GM21390 (cell line): ENCODE results near the gene TPD52L1.

Experiments
- ATAC-seq: cut with Tn5 transposase; IDR thresholded peaks from one replicate; pipeline ENCODE4 v1.9.1; 2021; ENCODE audit not compliant: unreplicated experiment

TPD52L1 gene

DNA sequence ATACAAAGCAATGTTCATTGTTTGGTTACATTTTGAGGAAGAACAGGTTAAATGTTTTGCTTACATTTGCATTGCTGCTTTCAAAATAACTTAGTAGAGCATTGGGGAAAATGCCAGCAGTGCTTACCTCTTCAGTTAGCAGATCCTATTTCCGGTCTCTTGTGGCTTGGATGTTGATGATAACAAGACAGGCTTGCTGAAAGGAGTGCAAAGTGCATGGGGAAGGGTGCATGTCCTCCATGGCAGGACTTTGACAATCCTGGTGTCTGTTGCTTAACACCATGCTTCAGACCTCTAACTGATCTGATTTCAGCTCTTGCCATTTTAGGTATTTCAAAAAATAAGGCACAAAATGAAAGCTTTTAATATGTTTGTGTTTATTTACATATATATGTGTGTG is 21.1 kb downstream of the TPD52L1 start:
- ATAC-seq = no peak

DNA sequence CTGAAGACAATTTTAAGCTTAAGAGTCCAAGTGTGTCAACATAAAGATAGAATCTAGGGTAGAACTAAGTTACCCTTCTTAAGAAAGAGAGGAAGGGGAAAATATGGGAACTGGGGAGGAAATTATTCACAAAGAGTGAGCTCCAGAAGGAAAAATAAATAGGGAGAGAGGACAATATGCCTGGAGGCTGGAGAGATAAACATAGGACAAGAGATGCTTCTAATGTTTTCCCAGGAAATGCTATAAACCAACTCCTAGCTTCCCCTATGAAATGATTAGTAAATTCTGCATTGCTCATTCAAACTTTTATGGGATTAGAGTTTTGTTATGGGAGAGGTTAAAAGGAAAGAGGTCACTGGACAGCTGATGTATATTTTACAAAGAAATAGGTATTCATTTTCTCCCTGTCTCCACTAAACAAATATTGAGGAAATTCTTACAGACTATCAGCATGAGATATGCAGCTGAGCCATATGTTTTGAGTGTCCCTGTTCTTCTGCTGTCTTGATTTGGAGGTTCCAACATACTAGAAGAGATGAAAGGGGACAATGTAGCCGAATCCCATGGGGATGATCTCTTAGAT is 22.0 kb downstream of the TPD52L1 start:
- no peak for ATAC-seq

DNA sequence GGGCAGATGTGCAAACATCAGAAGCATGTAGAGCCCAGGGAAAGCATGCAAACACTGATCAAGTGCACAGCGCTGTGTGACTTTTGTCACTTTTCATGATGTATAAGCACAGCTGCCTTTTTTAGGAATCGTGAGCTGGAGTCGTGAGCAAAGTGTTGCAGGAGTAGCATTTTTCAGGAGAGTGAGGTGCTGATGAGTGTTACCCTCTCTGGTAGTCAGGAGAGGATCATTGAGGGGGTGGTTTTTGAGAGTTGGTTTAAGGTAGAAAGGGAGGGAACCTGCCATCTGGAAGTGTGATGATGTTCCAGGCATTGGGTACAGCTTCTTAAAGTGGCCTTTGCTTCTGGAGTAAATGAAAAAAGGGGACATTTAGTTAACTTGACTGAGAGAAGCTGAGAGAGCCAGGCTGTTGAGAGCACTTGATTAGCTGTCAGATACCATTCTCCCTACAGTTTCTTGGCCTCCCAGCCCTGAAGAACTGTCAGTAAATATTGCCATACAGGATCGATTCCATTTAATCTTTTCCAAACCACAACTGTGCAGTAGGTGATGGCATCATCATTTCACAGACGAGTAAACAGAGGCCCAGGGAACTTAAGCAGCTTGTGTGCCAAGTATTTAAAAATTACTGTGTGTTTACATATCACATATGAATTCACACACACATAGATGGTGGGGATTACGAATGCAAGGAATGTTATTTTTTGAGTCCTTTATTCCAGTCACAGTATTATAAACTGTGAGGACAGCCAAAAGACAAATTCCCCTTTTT is 28.9 kb downstream of the TPD52L1 start:
- no peak for ATAC-seq

DNA sequence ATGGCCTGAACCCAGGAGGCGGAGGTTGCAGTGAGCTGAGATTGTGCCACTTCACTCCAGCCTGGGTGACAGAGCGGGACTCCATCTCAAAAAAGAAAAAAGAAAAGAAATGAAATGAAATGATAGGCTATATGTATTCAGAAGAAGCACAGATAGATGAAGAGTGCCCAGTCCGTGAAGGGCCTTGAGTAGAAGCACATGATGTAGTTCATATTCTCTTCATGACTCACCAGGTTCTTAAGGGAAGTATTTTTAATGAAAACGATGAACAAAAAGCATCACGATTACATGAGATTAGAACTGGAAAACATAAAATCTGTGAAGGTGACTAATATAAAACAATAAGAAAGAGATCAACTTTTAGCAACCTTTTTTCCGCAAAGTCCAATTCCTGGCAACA is 29.8 kb downstream of the TPD52L1 start:
- ATAC-seq = no peak

DNA sequence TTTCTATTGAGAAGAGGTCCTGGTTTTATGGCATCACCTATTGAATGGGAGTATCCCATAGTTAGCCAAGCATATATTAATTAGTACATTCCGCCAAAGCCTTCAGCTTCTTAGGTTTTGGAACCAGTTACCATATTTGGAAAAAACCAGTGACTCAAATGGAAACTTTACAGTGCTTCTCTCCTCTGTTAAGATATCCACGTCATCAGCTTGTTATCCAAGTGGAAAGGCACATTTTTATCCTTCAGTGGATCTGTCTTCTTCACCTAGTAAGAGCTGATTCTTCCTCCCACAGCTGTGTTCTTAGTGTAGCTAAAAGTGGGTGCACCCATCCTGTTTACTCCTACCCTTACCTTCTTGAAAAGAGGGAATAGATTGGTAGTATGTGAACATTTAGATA is 34.5 kb downstream of the TPD52L1 start:
- ATAC-seq = no peak

DNA sequence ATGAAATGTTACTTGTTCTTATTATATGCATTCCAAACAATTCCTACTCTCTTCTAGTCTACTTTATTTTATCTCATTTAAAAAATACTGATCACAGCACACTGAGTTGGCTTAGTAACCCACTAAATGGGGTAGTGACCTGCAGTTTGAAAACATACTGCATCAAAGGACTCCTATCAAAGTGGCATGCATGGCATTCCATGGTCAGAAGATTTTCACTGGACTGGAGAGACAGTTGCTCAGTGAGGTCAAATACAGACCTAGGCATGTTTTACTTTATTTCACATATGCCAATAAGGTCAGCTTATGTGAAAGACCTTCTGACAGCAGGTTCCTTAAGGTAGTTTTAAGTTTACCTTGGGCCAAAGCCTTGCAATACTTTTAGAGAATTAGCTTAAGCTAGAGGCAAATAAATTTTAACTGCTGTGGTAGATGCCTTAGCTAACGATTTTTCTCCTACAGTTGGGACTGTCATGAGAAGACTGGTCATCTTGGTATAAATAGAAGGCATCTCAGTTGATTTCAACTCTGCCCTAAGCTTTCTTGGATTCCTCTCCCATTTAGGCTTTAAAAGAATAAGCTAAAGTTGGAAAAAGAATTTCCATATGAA is 35.1 kb downstream of the TPD52L1 start:
- no peak for ATAC-seq

DNA sequence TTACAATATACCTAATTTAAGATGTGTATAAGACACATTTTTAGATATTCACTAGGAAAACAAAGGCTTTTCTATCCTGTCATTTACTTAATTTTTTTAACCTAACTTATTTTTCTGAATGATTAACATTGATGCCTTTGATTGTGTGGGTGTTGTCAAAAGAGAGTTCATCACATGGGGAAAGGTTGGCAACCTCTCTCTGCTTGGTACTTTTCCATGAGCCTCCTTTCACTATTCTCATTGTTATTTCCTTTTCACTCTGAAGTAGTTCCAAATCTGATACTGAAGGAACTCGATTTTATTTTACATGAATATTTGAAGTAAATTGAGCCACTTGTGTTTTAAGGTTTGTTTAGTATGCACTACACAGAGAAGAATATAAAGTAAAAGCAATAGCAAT is 35.9 kb downstream of the TPD52L1 start:
- no peak for ATAC-seq

DNA sequence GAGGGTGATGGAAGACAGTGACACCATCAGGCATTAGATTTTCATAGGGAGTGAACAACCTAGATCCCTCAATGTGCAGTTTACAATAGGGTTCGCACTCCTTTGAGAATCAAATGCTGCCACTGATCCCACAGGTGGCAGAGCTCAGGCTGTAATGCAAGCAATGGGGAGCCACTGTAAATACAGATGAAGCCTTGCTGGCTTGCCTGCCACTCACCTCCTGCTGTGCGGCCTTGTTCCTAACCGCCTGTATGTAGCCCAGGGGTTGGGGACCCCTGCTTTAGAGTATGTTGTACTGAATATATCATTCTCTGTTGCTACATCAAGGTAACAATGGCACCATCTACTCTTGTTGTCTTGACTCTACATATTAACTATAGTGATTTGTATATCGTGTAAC is 37.1 kb downstream of the TPD52L1 start:
- no peak for ATAC-seq

DNA sequence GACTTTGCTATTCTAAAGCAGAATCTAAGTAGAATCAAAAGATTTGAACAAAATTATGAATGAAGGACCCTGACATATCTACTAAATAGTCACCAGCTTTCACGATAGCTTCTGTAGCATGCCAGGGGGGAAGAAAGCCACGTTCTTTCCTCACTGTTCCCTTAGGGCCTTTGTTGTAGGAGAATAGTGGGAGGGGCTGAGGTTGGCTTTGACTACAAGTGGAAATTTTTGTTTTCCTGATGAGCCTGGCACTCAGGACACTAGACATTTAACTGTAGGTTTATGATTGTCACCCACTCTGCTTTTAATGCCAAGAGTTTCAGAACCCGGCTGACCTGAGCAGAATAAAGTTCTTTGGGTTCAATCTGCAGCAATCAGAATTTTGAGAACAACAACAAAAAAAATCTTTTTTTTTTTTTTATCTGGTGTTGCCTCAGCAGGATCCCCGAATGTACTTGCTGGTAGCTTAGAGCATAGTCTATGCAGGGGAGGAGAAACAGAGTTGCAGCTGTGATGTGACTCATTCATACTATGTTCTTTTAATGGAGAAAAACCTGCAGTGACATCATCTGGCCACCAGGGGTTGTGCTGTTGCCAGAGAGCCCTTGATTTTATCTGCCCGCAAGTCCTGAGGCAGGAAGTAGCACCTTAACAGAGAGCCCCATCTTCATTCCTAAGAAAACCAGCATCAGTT is 38.5 kb downstream of the TPD52L1 start:
- ATAC-seq = peak; percentile 99

DNA sequence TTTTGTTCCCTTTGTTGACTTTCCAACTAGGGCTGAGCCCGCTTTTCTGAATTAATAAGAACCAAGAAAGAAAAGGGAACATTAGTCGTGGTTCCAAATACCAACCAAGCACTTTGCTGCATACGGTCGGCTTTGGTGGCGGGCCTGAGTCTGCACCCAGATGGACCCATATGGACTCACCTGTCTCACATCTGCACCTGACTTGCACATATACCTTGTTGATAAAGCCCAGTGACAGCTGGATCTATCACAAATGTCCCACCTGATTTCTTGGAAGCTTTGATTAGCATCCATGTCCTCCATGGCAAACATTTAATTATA is 39.0 kb downstream of the TPD52L1 start:
- peak; percentile 7 for ATAC-seq

DNA sequence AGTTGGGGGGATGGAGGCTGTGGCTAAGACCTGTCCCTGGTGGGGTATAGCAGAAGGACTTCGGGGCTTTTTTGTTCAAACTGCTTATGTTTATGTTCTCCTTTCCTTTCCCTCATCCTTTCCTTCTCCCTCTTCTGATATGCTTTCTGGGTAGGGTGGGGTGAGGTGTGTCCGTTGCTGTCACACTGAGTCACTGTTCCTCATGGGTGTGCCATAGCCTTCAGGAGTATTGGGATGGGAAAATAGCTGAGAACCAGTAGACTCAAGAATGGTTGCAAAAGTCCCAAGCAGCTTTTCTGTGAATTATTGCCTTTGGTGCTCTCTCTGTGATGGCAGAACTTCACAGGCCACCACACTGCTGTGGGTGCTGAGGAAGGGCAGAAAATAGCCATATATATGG is 39.6 kb downstream of the TPD52L1 start:
- ATAC-seq = no peak

DNA sequence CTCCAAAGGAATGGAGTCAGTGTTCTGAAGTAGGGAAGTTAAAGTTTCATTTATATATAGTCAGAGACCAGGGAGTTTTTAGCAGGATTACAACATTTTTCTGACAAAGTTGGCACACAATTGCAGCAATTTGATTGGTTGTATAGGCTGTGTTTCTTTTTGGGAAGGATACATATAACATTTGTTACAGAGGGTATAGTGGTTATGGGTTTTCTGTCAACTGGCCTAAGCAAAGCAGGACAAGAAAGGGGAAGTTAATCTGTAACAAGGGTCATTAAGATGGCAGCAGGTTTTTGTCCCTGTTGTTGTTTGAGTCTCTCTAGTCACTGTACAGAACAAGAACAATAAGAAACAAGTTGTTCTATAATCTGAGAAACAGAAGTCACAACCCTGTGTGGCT is 41.4 kb downstream of the TPD52L1 start:
- no peak for ATAC-seq

DNA sequence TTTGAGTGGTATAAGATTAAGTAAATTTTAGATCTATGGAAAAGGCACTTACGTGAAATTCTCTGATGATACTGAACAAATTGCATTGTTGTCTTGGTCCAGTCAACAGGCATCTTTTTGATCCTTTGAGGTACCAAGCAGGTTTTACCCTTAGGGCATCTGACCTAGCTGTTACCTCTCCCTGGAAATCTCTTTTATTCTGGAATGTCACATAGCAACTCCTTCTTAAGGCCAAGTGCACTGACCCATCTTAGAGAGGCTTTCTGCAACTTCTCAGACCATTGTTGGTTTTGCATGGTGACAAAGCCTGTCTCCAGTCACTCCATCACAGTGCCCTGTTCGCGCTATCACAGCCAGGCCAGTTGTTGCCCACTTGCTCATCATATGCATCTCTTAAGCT is 42.0 kb downstream of the TPD52L1 start:
- no peak for ATAC-seq

DNA sequence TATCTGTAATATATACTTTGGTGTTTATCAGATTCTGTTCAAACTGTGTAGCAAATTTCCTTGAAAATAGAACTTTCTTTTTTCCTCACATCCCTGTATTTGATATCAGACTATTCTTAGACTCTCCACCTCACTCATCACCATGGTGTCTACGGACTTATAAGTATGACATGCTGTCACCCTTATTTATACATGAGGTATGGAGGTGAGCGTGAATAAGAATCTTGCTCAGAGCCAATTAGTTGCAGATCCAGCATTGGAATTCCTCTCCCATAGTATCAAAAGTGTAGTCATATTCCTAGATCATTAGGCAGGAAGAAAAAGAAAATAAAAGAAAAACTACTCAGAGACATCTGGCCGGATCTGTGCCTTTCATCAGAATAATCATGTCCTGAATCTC is 43.0 kb downstream of the TPD52L1 start:
- no peak for ATAC-seq

DNA sequence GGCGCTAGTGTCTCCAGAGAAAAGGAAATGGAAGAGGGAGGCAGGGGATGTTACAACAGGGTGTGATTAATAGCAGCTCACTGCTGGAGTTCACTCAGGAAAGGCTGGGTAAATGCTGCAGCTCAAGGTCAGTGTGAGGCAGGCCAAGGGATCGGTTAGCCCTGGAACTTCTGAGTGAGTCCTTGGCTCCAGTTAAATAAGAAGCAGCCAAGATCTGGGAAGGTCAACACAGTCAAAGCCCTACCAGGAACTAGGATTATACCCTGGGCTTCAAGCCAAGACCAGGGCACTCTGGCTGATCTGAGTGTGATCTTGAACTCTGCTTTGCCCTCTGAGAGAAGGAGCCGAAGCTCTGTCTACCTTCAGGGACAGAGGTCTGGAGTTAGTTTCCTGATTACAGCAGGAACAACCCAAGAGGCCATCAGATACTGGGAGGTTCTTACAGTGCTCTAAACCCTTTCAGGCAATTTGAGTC is 44.3 kb downstream of the TPD52L1 start:
- ATAC-seq = no peak

DNA sequence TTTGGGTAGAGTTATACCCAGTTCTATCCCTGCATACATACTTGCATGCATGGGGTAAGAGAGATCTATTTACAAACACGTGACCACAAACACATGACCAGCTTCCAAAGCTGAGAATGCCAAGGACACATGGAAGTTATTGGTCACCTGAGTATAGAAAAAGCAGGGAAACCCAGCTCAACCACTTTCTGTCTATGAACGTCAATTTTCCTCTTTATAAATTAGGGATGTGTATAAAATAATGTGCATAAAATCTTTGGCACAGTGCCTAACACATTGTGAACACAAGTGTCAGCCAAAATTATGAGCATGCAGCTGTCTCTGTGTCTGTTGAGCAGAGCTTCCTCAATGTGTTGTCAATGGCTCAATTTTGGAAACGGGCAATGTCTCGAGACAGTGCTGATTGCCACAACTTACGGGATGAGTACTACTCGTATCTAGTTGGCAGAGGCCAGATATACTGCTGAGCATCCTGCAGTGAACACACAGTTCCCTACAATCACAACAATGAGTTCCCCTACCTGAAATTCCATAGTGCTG is 44.9 kb downstream of the TPD52L1 start:
- no peak for ATAC-seq

DNA sequence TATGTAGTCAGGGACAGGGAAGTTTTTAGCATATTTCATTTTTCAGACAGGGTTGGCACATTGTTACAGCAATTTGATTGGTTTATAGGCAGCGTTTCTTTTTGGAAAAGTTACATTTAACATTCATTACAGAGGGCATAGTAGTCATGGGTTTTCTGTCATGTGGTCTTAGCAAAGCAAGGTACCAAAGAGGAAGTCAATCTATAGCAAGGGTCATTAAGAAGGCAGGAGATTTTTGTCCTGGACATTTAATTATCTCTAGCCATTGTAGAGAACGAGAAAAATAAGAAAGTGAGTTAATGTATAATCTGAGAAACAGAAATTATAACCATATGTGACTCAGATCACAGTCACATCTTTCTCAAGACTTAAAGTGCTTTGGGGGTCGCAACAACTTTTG is 47.4 kb downstream of the TPD52L1 start:
- ATAC-seq = no peak

DNA sequence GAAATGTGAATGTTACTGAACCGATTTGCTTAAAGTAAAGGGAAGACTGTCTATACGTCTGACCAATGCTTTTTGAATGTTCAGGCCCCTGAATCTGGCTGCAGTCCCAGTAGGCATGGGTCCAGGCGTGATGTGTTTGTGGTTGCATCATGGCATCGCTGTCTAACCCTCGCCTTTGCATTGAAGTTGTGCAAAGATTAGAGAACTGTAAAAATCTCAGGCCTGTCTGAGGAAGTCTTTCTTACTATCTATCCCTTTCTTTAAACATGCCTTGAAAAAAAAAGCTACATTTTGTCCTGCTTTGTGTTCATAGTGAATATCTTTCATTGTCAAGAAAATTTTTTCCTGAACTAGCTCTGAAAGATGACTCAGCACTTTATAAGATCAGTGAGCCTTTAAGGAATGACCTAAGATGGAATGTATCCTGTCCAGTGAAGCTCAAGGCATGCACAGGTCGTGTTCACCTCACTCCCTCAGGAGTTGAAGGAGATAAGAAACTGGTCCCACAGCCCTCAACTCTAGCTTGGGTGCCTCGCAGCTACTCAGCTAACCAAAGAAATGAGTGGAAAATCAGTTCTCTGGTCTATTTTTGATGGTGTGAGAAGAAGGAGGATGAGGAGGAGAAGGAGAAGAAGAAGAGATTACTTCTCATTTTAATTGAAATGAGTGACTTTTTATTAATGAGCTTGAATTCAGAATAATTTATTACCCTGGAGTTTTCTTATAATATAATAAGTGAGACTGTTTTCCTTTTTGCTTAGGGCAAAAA is 48.6 kb downstream of the TPD52L1 start:
- no peak for ATAC-seq

DNA sequence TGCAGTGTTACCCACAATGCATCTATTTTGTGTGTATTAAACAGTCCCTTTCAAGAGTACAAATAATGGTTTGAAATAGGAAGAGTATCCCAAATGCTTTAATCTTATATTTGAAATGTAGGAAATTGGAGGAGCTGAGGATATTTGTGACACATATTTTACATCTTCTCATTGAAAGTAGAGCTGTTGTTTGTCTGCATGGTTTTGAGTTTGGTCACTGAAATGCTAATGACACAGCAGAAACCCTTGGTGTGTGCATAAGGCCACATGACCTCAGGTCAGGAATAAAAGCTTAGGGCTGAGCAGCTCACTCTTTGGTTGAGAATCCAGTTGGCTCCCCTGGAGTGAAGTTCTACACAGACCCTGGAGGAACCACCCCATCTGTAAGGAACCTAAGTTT is 49.8 kb downstream of the TPD52L1 start:
- no peak for ATAC-seq

DNA sequence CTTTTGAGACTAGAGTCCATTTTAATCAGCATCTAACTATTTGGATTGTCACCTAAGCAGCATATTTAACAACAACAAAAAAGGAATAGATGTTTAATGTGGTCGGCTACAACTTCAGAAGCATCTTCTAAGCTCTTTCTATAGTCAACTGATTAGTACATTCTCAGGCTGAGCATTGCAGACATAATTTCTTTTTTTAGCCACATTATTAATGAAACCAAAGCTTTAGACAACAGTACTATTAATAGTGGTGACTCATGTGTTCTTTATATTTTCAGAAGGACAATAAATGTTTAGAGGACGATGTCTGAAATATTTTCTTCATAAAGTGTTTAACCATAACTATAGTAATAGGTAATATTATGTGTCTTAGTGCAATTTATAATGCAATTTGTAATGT is 52.4 kb downstream of the TPD52L1 start:
- no peak for ATAC-seq

DNA sequence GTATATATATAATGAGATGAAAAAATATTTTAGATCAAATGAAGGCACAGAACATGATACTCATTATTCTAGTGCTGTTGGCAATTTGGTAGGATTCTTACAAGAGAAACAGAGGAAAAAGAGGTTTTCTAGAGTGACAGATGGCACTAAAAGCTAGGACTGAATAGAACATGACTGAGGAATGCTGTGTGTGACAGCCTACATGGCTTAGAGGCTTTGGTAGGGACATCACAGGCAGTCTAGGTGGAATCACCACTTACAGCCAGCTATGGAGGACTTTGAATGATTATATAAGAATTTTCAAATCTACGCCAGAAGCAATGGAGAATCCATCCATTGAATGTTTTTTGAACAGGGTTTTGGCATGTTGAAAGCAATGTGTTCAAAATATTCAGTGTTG is 52.8 kb downstream of the TPD52L1 start:
- no peak for ATAC-seq
